ENCODE results near the gene LITAFD. TPM values are rescaled to one million over a fixed set of nuclear protein-coding genes. Genes with fewer than 3 reads are reported as not detected.

The LITAFD gene
- total RNA-seq, 1 experiment from 2014 or later: not detected

DNA sequence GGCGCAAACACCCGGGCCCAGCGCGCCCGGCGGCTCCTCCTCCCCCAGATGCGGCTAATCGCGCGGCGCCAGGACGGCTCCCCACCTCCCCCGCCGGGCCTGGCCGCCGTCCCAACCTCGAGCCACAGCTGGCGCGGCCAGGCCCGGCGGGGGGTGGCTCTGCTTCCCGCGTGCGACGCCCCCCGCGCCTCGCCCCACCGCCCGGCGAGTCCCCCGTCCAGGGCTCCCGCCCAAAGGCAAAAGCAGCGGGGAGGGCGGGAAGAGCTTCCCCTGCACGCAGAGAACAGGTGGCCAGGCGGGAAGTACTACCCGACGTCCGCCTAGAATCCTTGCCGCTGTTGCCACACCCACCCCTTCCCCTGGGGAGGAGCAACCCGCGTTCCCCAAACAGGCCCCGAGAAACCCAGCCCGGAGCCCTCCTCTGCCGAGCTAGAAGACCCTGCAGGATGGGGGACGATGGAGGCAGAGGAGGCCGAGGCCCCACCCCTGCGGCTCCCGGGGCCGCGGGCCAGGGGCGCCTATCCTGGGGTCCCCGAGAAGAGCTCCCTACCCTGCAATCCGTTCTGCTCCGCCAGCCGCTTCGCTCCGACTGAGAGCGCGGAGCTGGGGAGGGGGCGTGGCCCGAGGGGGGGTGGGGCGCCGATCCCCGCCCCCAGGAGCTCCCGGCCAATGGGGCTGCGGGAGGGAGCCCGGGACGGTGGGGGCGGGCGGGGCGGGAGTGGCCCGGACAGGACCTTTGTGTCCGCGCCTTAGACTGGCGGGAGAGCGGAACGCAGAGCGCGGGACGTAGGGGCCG, 13.5 kb upstream of the LITAFD start, which contains the start of gene CARHSP1:
Gene CARHSP1 (minus strand): TSS at position 591 of the 796 bp plus-strand sequence. CDS start 9,678 bp downstream, outside the sequence.
- Histone ChIP-seq H3K4me3 (replicated peaks in 1 of 2; ENCODE audit: low read depth in 1 of 2, low read length in 2 of 2) (peak within 1 kb of the TSS; percentile 86 to 93), H3K9me2 (ENCODE audit: insufficient read depth) (no peaks in the 10 kb centered on the region), H3K27ac (ENCODE audit: low read depth, low read length) (peak within 1 kb of the TSS; percentile 90), H3K4me2 (ENCODE audit: low read length) (peak within 1 kb of the TSS; percentile 98), H3K9ac (ENCODE audit: low read length) (peak within 1 kb of the TSS; percentile 90), H3K36me3 (ENCODE audit: control insufficient read depth in 1 of 2, insufficient read depth in 2 of 2, low read length in 2 of 2) (no peaks in the 10 kb centered on the region), H3K9me3 (ENCODE audit: control insufficient read depth in 1 of 2, insufficient read depth in 1 of 2, low read depth in 1 of 2, low read length in 2 of 2) (no peaks in the 10 kb centered on the region), H3K4me1 (ENCODE audit: control insufficient read depth in 1 of 2, insufficient read depth in 2 of 2, low read length in 2 of 2) (peaks cover 51 to 68% of the 10 kb centered on the region in 2 experiments), H3K79me2 (ENCODE audit: insufficient read depth, low read length) (peaks cover 47% of the 10 kb centered on the region), H4K20me1 (ENCODE audit: insufficient read depth) (no peaks in the 10 kb centered on the region; the same call in 1 of the 2 replicates), H2AFZ (ENCODE audit: low read depth, low read length, poor library complexity, severe bottlenecking) (peak within 1 kb of the TSS; percentile 94), H3K27me3 (ENCODE audit: insufficient read depth, low read length) (no peaks in the 10 kb centered on the region)
- RAD21 ChIA-PET (ENCODE audit: low non-redundant PET in 1 of 2, low total read pairs in 2 of 2, uncharacterized antibody in 2 of 2, unreplicated experiment in 2 of 2): interaction anchor here in 1 of 2 experiments (0.6 kb wide), 1 partner anchor 208 kb away, joined by 3 read pairs; no protein-coding TSS in a partner anchor
- POLR2A ChIA-PET: interaction anchor here (0.6 to 1.5 kb wide), 12 partner anchors 8 to 211 kb away, joined by 3 to 8 read pairs (median 4); partner anchors contain the start of gene LITAFD
- TF ChIP-seq POLR2AphosphoS5 (IDR thresholded peaks at IDR 0.05; ENCODE audit: low read depth, low read length) (peak; percentile 90), EGR1 (IDR thresholded peaks at IDR 0.05; ENCODE audit: low read depth) (peak; percentile 38; the same call in 1 of the 2 replicates), SP1 (IDR thresholded peaks at IDR 0.05; ENCODE audit: low read depth) (peak; percentile 42; the same call in 1 of the 2 replicates), SIN3A (IDR thresholded peaks at IDR 0.05; ENCODE audit: low read depth) (0 out of 2 replicates have a peak, but pooled peaks have one; percentile 59), ELF1 (IDR thresholded peaks at IDR 0.05; ENCODE audit: borderline replicate concordance, low read depth) (no peak), ZFX (IDR thresholded peaks at IDR 0.05) (peak; percentile 40; the same call in 1 of the 2 replicates), YY1 (IDR thresholded peaks at IDR 0.05; ENCODE audit: extremely low read depth, insufficient replicate concordance, low read depth, low read length) (no peak), TCF7L2 (IDR thresholded peaks at IDR 0.05; ENCODE audit: borderline replicate concordance, extremely low read depth, insufficient read depth, insufficient read length) (no peak)
- TF ChIP-seq, protein P1, sequence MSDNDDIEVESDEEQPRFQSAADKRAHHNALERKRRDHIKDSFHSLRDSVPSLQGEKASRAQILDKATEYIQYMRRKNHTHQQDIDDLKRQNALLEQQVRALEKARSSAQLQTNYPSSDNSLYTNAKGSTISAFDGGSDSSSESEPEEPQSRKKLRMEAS (IDR thresholded peaks at IDR 0.05): peak; percentile 77
- TF ChIP-seq, protein P2, sequence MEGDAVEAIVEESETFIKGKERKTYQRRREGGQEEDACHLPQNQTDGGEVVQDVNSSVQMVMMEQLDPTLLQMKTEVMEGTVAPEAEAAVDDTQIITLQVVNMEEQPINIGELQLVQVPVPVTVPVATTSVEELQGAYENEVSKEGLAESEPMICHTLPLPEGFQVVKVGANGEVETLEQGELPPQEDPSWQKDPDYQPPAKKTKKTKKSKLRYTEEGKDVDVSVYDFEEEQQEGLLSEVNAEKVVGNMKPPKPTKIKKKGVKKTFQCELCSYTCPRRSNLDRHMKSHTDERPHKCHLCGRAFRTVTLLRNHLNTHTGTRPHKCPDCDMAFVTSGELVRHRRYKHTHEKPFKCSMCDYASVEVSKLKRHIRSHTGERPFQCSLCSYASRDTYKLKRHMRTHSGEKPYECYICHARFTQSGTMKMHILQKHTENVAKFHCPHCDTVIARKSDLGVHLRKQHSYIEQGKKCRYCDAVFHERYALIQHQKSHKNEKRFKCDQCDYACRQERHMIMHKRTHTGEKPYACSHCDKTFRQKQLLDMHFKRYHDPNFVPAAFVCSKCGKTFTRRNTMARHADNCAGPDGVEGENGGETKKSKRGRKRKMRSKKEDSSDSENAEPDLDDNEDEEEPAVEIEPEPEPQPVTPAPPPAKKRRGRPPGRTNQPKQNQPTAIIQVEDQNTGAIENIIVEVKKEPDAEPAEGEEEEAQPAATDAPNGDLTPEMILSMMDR (IDR thresholded peaks at IDR 0.05 in 2 of 3, conservative IDR thresholded peaks at IDR 0.05 in 1 of 3; ENCODE audit: borderline replicate concordance in 1 of 3, insufficient read depth in 1 of 3, low read depth in 2 of 3, low read length in 2 of 3): no peak
- ATAC-seq (peak; percentile 85), DNase-seq (ENCODE audit: low read depth, low spot score) (peak; percentile 70)
- CTCF ChIA-PET: interaction anchor here (0.9 to 4.0 kb wide), 6 partner anchors 12 to 271 kb away, joined by 3 to 38 read pairs (median 4); partner anchors contain the start of gene LITAFD
- BruUV-seq (replicated peaks): no TSS peak
- intact Hi-C loops (cut with micrococcal nuclease): no loop called here
